Measurements from ENCODE around the gene DENND11.

DNA sequence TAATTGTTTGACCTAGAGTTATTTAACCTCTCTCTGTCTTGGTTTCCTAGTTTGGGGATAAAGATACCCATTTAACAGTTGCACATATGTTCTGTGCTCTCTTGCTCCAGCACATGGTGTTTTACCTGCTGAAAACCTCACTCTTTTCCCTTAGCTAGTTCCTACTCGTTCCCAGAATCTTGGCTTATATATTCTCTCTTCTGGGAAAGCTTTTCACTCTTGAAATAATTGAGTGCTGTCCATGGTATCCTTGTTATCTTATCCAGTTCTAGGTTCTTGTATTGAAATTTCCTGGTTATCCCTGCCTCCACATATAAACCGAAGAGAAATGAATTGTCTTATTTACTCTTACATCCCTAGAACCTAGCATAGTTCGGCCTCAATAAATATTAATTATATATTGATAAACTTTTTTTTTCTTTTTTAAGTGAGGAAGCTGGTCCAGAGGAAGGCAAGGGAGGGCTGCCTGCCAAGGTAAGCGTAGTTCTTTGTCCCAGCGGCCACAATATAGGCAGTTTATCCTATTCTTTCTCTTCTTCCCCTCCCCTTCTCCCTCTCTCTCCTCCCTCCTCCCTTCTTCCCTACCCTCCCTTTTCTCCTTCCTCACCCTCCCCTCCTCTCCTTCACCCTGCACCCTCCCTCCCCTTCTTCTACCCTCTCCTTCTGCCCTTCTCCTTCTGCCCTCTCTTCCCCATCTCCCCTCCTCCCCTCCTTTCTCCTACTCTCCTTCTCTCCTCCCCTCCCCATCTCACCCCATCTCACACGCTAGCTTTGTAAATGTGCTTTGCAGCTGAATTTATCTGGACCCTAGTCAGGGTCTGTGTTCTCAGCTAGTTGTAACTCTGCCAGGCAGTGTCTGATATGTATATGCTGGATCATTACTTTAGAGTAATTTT is 14.1 kb upstream of the DENND11 start:
- TF ChIP-seq POLR2A (IDR thresholded peaks at IDR 0.05) (no peak), POLR2AphosphoS5 (IDR thresholded peaks at IDR 0.05; ENCODE audit: insufficient read depth in 1 of 2, low read depth in 1 of 2) (no peak)
